Measurements from ENCODE around the gene TMEM236.
A peak's percentile ranks its signal among the peaks of the same experiment; 100 is the strongest.
"Not testable (repeated sequence)": the region's sequence is repeated elsewhere in the genome, so short reads cannot be mapped to it uniquely, and the experiment has no call there.

TMEM236 gene

GRCh38 chr10:17751781-17752445 lies at the start of gene TMEM236:
TMEM236 (plus strand) TSS chr10:17752201; CDS start chr10:17752296, 95 bp downstream.
- DNase-seq, result no peak

GRCh38 chr10:17703706-17704105 lies 48.3 kb upstream of the TMEM236 start:
- no peak for DNase-seq

- DNase-seq, result no peak
Observed at GRCh38 chr10:17708821-17709220, 43.2 kb upstream of the TMEM236 start.

GRCh38 chr10:17709492-17709891 lies 42.5 kb upstream of the TMEM236 start:
- DNase-seq, result no peak

GRCh38 chr10:17710181-17710580 lies 41.8 kb upstream of the TMEM236 start:
- DNase-seq, result no peak

- DNase-seq, result no peak
Observed at GRCh38 chr10:17712053-17712452, 39.9 kb upstream of the TMEM236 start.

- no peak for DNase-seq
Observed at GRCh38 chr10:17712717-17713471, 39.1 kb upstream of the TMEM236 start.

GRCh38 chr10:17713758-17714157 lies 38.2 kb upstream of the TMEM236 start:
- no peak for DNase-seq

- DNase-seq, result no peak
Observed at GRCh38 chr10:17716161-17716560, 35.8 kb upstream of the TMEM236 start.

GRCh38 chr10:17722317-17723014 lies 29.5 kb upstream of the TMEM236 start:
- not testable (repeated sequence) for DNase-seq

GRCh38 chr10:17725703-17726102 lies 26.3 kb upstream of the TMEM236 start:
- no peak for DNase-seq

- DNase-seq, result no peak
Observed at GRCh38 chr10:17729630-17730029, 22.4 kb upstream of the TMEM236 start.

GRCh38 chr10:17730667-17731066 lies 21.3 kb upstream of the TMEM236 start:
- DNase-seq, result no peak

GRCh38 chr10:17731331-17732020 lies 20.5 kb upstream of the TMEM236 start:
- no peak for DNase-seq

- DNase-seq, result no peak
Observed at GRCh38 chr10:17733620-17734019, 18.4 kb upstream of the TMEM236 start.

GRCh38 chr10:17734432-17735080 lies 17.4 kb upstream of the TMEM236 start:
- DNase-seq, result no peak

- DNase-seq, result no peak
Observed at GRCh38 chr10:17735166-17735941, 16.6 kb upstream of the TMEM236 start.

GRCh38 chr10:17736223-17736622 lies 15.8 kb upstream of the TMEM236 start:
- DNase-seq, result no peak

GRCh38 chr10:17737027-17737965 lies 14.7 kb upstream of the TMEM236 start:
- DNase-seq, result no peak

- DNase-seq, result no peak
Observed at GRCh38 chr10:17740668-17741067, 11.3 kb upstream of the TMEM236 start.

- peak; percentile 48 to 67 for DNase-seq
Observed at GRCh38 chr10:17742918-17743317, 9.1 kb upstream of the TMEM236 start.

All from stimulated activated CD4-positive, alpha-beta T cell treated with anti-CD3 and anti-CD28 coated beads, Interleukin-4, amount 100 ng/mL, for 4 hours (primary cell).